Measurements from ENCODE around the gene TRAP1.

DNA sequence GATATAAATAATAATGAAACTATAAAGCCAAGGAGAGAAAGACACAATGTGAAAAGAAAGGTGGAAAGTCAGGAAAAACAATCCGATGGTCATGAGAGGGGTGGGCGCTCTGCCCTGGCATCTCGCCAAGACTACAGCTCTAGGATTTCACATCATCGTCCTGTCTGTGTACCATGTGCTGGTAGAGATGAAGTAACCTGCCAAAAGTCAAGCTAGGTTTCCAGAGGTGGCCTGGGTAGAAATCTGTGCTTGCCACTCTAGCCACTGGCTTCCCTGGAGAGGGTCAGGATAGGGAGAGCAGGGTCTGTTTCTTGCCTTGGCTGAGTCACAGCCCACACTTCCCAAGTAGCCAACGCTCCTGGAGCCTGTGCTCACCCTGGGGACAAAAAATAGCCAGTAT, 31.0 kb upstream of the TRAP1 start:
- TF ChIP-seq POLR2A (IDR thresholded peaks at IDR 0.05), result no peak
- TF ChIP-seq, protein P1, sequence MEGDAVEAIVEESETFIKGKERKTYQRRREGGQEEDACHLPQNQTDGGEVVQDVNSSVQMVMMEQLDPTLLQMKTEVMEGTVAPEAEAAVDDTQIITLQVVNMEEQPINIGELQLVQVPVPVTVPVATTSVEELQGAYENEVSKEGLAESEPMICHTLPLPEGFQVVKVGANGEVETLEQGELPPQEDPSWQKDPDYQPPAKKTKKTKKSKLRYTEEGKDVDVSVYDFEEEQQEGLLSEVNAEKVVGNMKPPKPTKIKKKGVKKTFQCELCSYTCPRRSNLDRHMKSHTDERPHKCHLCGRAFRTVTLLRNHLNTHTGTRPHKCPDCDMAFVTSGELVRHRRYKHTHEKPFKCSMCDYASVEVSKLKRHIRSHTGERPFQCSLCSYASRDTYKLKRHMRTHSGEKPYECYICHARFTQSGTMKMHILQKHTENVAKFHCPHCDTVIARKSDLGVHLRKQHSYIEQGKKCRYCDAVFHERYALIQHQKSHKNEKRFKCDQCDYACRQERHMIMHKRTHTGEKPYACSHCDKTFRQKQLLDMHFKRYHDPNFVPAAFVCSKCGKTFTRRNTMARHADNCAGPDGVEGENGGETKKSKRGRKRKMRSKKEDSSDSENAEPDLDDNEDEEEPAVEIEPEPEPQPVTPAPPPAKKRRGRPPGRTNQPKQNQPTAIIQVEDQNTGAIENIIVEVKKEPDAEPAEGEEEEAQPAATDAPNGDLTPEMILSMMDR (IDR thresholded peaks at IDR 0.05), result no peak

Measured in ovary (tissue), 3 donors.